ENCODE data around the gene SLC16A1. TPM values are rescaled to one million over a fixed set of nuclear protein-coding genes. Genes with fewer than 3 reads are reported as not detected.

The SLC16A1 gene
- total RNA-seq, 4 donors from 2014 or later, result 10.2 to 53.8 (median 18.4) TPM

DNA sequence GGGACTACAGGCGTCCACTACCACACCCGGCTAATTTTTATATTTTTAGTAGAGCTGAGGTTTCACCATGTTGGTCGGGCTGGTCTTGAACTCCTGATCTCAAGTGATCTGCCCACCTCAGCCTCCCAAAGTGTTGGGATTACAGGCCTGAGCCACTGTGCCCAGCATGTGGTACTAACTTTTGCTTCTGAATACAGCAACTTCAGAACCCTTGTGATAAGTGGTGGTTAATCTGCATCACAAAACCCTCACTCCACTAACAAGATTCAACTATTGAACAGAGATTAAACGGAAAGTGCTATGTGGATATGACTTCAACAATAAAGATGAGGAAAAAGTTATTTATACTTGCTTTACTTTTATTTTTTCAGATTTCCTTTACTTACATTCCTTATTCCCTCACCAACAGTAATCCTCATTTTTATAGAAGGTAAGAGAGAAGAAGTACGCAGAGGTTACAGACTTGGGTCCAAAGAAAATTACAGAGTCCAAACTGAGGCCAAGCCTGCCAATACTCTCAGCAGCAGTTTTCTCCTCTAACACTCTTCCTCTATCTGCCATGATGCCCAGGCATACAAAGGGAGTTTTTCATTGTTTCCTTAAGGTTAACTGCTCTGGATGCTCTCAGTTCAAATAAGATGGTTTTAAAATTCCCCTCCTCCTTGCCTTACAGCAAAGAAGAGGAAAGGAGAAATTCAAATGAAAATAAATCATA lies 44.3 kb downstream of the SLC16A1 start:
- no peak for TF ChIP-seq CTCF (IDR thresholded peaks at IDR 0.05; ENCODE audit: low read depth)

GRCh38 chr1:112909847-112910246 lies 46.1 kb downstream of the SLC16A1 start:
- no peak for TF ChIP-seq CTCF (IDR thresholded peaks at IDR 0.05; ENCODE audit: low read depth)

- TF ChIP-seq CTCF (IDR thresholded peaks at IDR 0.05; ENCODE audit: low read depth), result no peak
These were observed 49.8 kb downstream of the SLC16A1 start for GRCh38 chr1:112906150-112906698.

DNA sequence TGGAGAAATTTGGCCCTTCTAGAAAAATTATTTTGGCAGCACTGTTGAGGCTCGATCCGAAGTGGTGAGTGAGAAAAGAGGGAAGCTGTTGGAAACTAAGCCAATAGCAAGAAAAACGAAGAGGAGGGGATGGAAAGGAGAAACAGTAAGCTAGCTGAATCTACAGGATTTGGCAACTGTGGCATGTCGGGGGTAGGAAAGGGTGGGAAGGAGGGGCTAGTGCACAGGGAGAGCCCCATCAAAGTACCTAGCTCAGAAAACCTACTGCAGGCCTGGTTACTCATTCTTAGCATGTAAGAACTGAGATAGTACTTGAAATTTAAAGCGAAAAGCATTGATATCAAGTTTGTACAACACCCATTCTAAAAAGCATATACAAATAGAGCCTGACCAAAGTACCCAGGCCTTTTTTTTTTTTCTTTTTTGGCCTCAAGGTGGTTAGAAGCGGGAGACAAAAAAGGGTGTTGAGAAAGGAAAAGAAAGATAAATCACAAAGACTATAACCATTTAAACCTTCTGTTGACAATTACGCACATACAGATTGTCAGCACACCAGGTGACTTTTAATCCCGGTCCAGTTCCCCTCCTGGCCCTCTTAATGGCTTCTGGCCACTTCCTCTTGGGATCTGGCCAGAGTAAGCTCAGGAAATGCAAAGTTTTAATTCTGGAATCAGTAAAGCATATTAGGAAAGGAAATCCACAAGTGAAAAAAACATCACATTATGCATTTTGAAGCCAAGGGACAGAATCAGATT lies 50.4 kb downstream of the SLC16A1 start:
- no peak for TF ChIP-seq CTCF (IDR thresholded peaks at IDR 0.05; ENCODE audit: low read depth)

DNA sequence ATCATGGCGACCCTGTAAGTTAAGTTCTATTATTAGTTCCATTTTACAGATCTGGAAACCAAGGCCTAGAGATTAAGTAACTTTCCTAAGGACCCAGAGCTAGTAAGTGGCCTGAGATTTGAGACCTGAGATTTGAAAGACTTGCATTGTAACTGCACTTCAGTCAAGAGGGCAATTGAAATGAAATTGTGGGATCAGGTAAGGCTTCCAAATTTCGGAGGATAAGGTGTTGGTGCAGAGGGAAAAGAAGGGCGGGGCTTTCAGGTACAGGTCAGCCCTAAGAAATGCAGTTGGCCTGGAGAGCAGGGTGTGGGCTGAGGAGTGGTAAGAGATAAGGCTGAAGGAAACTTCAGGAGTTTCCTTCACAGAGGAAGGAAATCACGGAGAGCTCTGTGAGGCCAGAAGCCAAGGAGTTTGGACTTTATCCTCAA lies 51.1 kb downstream of the SLC16A1 start:
- TF ChIP-seq CTCF (IDR thresholded peaks at IDR 0.05; ENCODE audit: low read depth), result no peak

- no peak for TF ChIP-seq CTCF (IDR thresholded peaks at IDR 0.05; ENCODE audit: low read depth)
These were observed 51.7 kb downstream of the SLC16A1 start for GRCh38 chr1:112904071-112904830.
